ENCODE results near the gene ALLC. TPM values are rescaled to one million over a fixed set of nuclear protein-coding genes. Genes with fewer than 3 reads are reported as not detected.

Gene ALLC
- total RNA-seq, 2 donors from 2014 or later, result not detected

- no peaks in the 10 kb centered on the region for H3K9me3 ChIP-seq (ENCODE audit: control insufficient read depth, low read length)
- peaks cover 23% of the 10 kb centered on the region for H3K27me3 Mint-ChIP-seq (ENCODE audit: insufficient read depth)
- no peaks in the 10 kb centered on the region for H3K36me3 ChIP-seq (ENCODE audit: control insufficient read depth, insufficient read depth, low read length)
- H3K4me3 Mint-ChIP-seq, result no peak overlapping the region
- no peak overlapping the region for H3K27ac Mint-ChIP-seq
- H3K4me3 ChIP-seq (ENCODE audit: low read length), result no peak overlapping the region
- no peaks in the 10 kb centered on the region for H3K4me1 ChIP-seq (ENCODE audit: control insufficient read depth, insufficient read depth, low read length)
- H3K36me3 Mint-ChIP-seq (ENCODE audit: low read depth), result no peaks in the 10 kb centered on the region
- no peaks in the 10 kb centered on the region for H3K9me3 Mint-ChIP-seq
- no peaks in the 10 kb centered on the region for H3K27me3 ChIP-seq (ENCODE audit: control insufficient read depth, insufficient read depth, low read length, poor library complexity, severe bottlenecking)
- H3K4me1 Mint-ChIP-seq, result peaks cover 2% of the 10 kb centered on the region
- peak; percentile 26 for DNase-seq
- H3K27ac ChIP-seq (ENCODE audit: low read depth, low read length), result no peak overlapping the region
- H3K9ac ChIP-seq (ENCODE audit: extremely low read depth, low read length, poor library complexity, severe bottlenecking), result no peak overlapping the region
- TF ChIP-seq CTCF (conservative IDR thresholded peaks at IDR 0.05), result no peak
- 94 to 97% methylated on average over 25 to 33 of the region's 33 CpGs for WGBS, 2 experiments (ENCODE audit: insufficient coverage in 1 of 2, insufficient read length in 1 of 2)
Observed at GRCh38 chr2:3633089-3633981, 24.7 kb upstream of the ALLC start.

GRCh38 chr2:3633982-3634595 lies 23.9 kb upstream of the ALLC start:
- Mint-ChIP-seq H3K4me1 (no peaks in the 10 kb centered on the region), H3K27ac (no peak overlapping the region), H3K36me3 (ENCODE audit: low read depth) (no peaks in the 10 kb centered on the region), H3K4me3 (no peak overlapping the region), H3K27me3 (ENCODE audit: insufficient read depth) (peaks cover 17% of the 10 kb centered on the region), H3K9me3 (no peaks in the 10 kb centered on the region)
- no peaks in the 10 kb centered on the region for H3K9me3 ChIP-seq (ENCODE audit: control insufficient read depth, low read length)
- H3K4me1 ChIP-seq (ENCODE audit: control insufficient read depth, insufficient read depth, low read length), result no peaks in the 10 kb centered on the region
- no peaks in the 10 kb centered on the region for H3K36me3 ChIP-seq (ENCODE audit: control insufficient read depth, insufficient read depth, low read length)
- WGBS, 2 experiments (ENCODE audit: insufficient coverage in 1 of 2, insufficient read length in 1 of 2), result 88% methylated on average over 7 to 11 of the region's 11 CpGs
- peak; percentile 44 for DNase-seq
- no peak overlapping the region for H3K27ac ChIP-seq (ENCODE audit: low read depth, low read length)
- no peak overlapping the region for H3K4me3 ChIP-seq (ENCODE audit: low read length)
- H3K9ac ChIP-seq (ENCODE audit: extremely low read depth, low read length, poor library complexity, severe bottlenecking), result no peak overlapping the region
- no peaks in the 10 kb centered on the region for H3K27me3 ChIP-seq (ENCODE audit: control insufficient read depth, insufficient read depth, low read length, poor library complexity, severe bottlenecking)
- TF ChIP-seq CTCF (conservative IDR thresholded peaks at IDR 0.05), result no peak

- no peaks in the 10 kb centered on the region for H3K4me1 Mint-ChIP-seq
- H3K27me3 Mint-ChIP-seq (ENCODE audit: insufficient read depth), result peaks cover 17% of the 10 kb centered on the region
- WGBS, 2 experiments (ENCODE audit: insufficient coverage in 1 of 2, insufficient read length in 1 of 2), result 86 to 91% methylated on average over 7 to 12 of the region's 12 CpGs
- no peak overlapping the region for H3K4me3 Mint-ChIP-seq
- Histone ChIP-seq H3K9me3 (ENCODE audit: control insufficient read depth, low read length) (no peaks in the 10 kb centered on the region), H3K27ac (ENCODE audit: low read depth, low read length) (no peak overlapping the region), H3K4me1 (ENCODE audit: control insufficient read depth, insufficient read depth, low read length) (no peaks in the 10 kb centered on the region), H3K9ac (ENCODE audit: extremely low read depth, low read length, poor library complexity, severe bottlenecking) (no peak overlapping the region), H3K4me3 (ENCODE audit: low read length) (no peak overlapping the region), H3K27me3 (ENCODE audit: control insufficient read depth, insufficient read depth, low read length, poor library complexity, severe bottlenecking) (no peaks in the 10 kb centered on the region), H3K36me3 (ENCODE audit: control insufficient read depth, insufficient read depth, low read length) (no peaks in the 10 kb centered on the region)
- peak; percentile 26 for DNase-seq
- no peak for TF ChIP-seq CTCF (conservative IDR thresholded peaks at IDR 0.05)
- H3K36me3 Mint-ChIP-seq (ENCODE audit: low read depth), result no peaks in the 10 kb centered on the region
- no peaks in the 10 kb centered on the region for H3K9me3 Mint-ChIP-seq
- no peak overlapping the region for H3K27ac Mint-ChIP-seq
Observed at GRCh38 chr2:3634596-3635121, 23.3 kb upstream of the ALLC start.

Data from endodermal cell (in vitro differentiated cells).